Spinal cord (tissue), 10 donors: ENCODE data around the gene MICAL2. TPM values are rescaled to one million over a fixed set of nuclear protein-coding genes. Genes with fewer than 3 reads are reported as not detected.

ENCODE experiments used
- DNase-seq, 6 donors: peaks; one replicate each; pipeline versions ENCODE4 v3.0.0 to v3.0.0-alpha.2; 2013 to 2015; ENCODE audit warnings: low spot score in 6 of 6, low read depth in 4 of 6
- H3K27ac ChIP-seq: one replicate; pipeline ENCODE4 v1.5.1; 2013; ENCODE audit warnings: low read depth, low read length, control low read depth
- H3K27me3 ChIP-seq: one replicate; pipeline ENCODE4 v1.6.1; 2013; ENCODE audit warnings: low read length; ENCODE audit not compliant: control insufficient read depth, insufficient read depth
- H3K36me3 ChIP-seq: one replicate; pipeline ENCODE4 v1.6.1; 2013; ENCODE audit warnings: low read length; ENCODE audit not compliant: control insufficient read depth, insufficient read depth
- H3K4me1 ChIP-seq: one replicate; pipeline ENCODE4 v1.6.1; 2013; ENCODE audit warnings: low read length; ENCODE audit not compliant: control insufficient read depth, insufficient read depth
- H3K4me3 ChIP-seq: one replicate; pipeline ENCODE4 v1.5.1; 2013; ENCODE audit warnings: low read depth, low read length, control low read depth
- H3K9me3 ChIP-seq: one replicate; pipeline ENCODE4 v1.6.1; 2013; ENCODE audit warnings: low read length; ENCODE audit not compliant: control insufficient read depth, insufficient read depth
- WGBS: methylation state at CpG from one replicate; pipeline ENCODE4 v1.1.5; 2013; ENCODE audit warnings: missing lambda C conversion rate; ENCODE audit not compliant: insufficient coverage; 5-methylcytosine and 5-hydroxymethylcytosine counted together
- polyA plus RNA-seq, 2 donors: library from polyadenylated mRNA; unstranded; fragments of 120-200 nt; gene quantifications; one replicate each; pipeline ENCODE4 v1.2.1, GENCODE V29; 2013; ENCODE audit not compliant: insufficient read length in 2 of 2
- total RNA-seq, 2 donors: library from RNA; depleted of rRNA in 1 of 2; stranded (reverse); fragments of 120-200 nt in 1 of 2; fragments of >200 nt in 1 of 2; gene quantifications; one replicate each; pipeline versions ENCODE4 v1.2.3 to v1.2.4, GENCODE V29; 2013 to 2014
- donor health status: healthy.

Gene MICAL2
- total and polyA plus RNA-seq, 4 donors: 15.8 to 57.0 (median 23.2) TPM

- Histone ChIP-seq H3K4me3 (no peak overlapping the region), H3K9me3 (no peaks in the 10 kb centered on the region), H3K27me3 (peaks cover 2% of the 10 kb centered on the region), H3K27ac (no peak overlapping the region), H3K36me3 (peaks cover 26% of the 10 kb centered on the region), H3K4me1 (peaks cover 30% of the 10 kb centered on the region)
- 92% methylated on average over 2 of the region's 8 CpGs for WGBS
- DNase-seq: no peak
These were observed 114.8 kb downstream of the MICAL2 start for GRCh38 chr11:12225046-12225739.

GRCh38 chr11:12226093-12226492, 115.7 kb downstream of the MICAL2 start:
- WGBS: 91% methylated on average over 8 of the region's 8 CpGs
- Histone ChIP-seq H3K4me3 (no peak overlapping the region), H3K36me3 (peaks cover 22% of the 10 kb centered on the region), H3K27ac (no peak overlapping the region), H3K9me3 (no peaks in the 10 kb centered on the region), H3K27me3 (peaks cover 2% of the 10 kb centered on the region), H3K4me1 (peaks cover 21% of the 10 kb centered on the region)
- no peak for DNase-seq

- Histone ChIP-seq H3K4me3 (no peak overlapping the region), H3K36me3 (peaks cover 16% of the 10 kb centered on the region), H3K9me3 (no peaks in the 10 kb centered on the region), H3K4me1 (peaks cover 1% of the 10 kb centered on the region), H3K27ac (no peak overlapping the region), H3K27me3 (peaks cover 2% of the 10 kb centered on the region)
- DNase-seq: no peak
- WGBS: 100% methylated on average over 3 of the region's 7 CpGs
These were observed 119.2 kb downstream of the MICAL2 start for GRCh38 chr11:12229450-12230229.

- peaks cover 10% of the 10 kb centered on the region for H3K36me3 ChIP-seq
- no peaks in the 10 kb centered on the region for H3K4me1 ChIP-seq
- WGBS: 100% methylated on average over 1 of the region's 1 CpG
- peaks cover 2% of the 10 kb centered on the region for H3K27me3 ChIP-seq
- H3K4me3 ChIP-seq: no peak overlapping the region
- DNase-seq: no peak
- no peaks in the 10 kb centered on the region for H3K9me3 ChIP-seq
- H3K27ac ChIP-seq: no peak overlapping the region
These were observed 121.8 kb downstream of the MICAL2 start for GRCh38 chr11:12232160-12232559.

GRCh38 chr11:12232817-12233601, 122.6 kb downstream of the MICAL2 start:
- H3K4me3 ChIP-seq: no peak overlapping the region
- H3K36me3 ChIP-seq: peaks cover 10% of the 10 kb centered on the region
- H3K9me3 ChIP-seq: no peaks in the 10 kb centered on the region
- no peaks in the 10 kb centered on the region for H3K4me1 ChIP-seq
- peaks cover 5% of the 10 kb centered on the region for H3K27me3 ChIP-seq
- no peak for DNase-seq
- H3K27ac ChIP-seq: no peak overlapping the region
- 80% methylated on average over 1 of the region's 4 CpGs for WGBS

- Histone ChIP-seq H3K4me1 (no peaks in the 10 kb centered on the region), H3K4me3 (no peak overlapping the region), H3K36me3 (peaks cover 8% of the 10 kb centered on the region), H3K9me3 (no peaks in the 10 kb centered on the region), H3K27ac (no peak overlapping the region), H3K27me3 (peaks cover 5% of the 10 kb centered on the region)
- WGBS: no CpG with 5 or more reads among the region's 1 CpG
- DNase-seq: no peak
These were observed 123.2 kb downstream of the MICAL2 start for GRCh38 chr11:12233602-12233925.

- Histone ChIP-seq H3K4me1 (no peaks in the 10 kb centered on the region), H3K36me3 (peaks cover 5% of the 10 kb centered on the region), H3K9me3 (no peaks in the 10 kb centered on the region), H3K27ac (no peak overlapping the region), H3K4me3 (no peak overlapping the region), H3K27me3 (peaks cover 5% of the 10 kb centered on the region)
- peak in 1 of 6 donors; percentile 60 for DNase-seq
- 40% methylated on average over 1 of the region's 1 CpG for WGBS
These were observed 123.8 kb downstream of the MICAL2 start for GRCh38 chr11:12234221-12234620.

GRCh38 chr11:12235080-12235479, 124.7 kb downstream of the MICAL2 start:
- Histone ChIP-seq H3K4me3 (no peak overlapping the region), H3K36me3 (peaks cover 2% of the 10 kb centered on the region), H3K4me1 (no peaks in the 10 kb centered on the region), H3K9me3 (no peaks in the 10 kb centered on the region), H3K27ac (no peak overlapping the region), H3K27me3 (peaks cover 3% of the 10 kb centered on the region)
- DNase-seq: no peak
- WGBS: 95% methylated on average over 4 of the region's 6 CpGs

- Histone ChIP-seq H3K27me3 (peaks cover 3% of the 10 kb centered on the region), H3K4me3 (no peak overlapping the region), H3K9me3 (no peaks in the 10 kb centered on the region), H3K27ac (no peak overlapping the region), H3K36me3 (peaks cover 4% of the 10 kb centered on the region), H3K4me1 (no peaks in the 10 kb centered on the region)
- WGBS: 67% methylated on average over 3 of the region's 3 CpGs
- DNase-seq: no peak
These were observed 125.2 kb downstream of the MICAL2 start for GRCh38 chr11:12235553-12235946.
